ENCODE results near the gene ZNF423.

ZNF423 gene

GRCh38 chr16:49675413-49675812 is 180.5 kb downstream of the ZNF423 start:
- Histone ChIP-seq H3K36me3 (ENCODE audit: insufficient read depth, low read length) (no peaks in the 10 kb centered on the region), H3K9me2 (ENCODE audit: low read depth, low read length) (no peaks in the 10 kb centered on the region)
- TF ChIP-seq CTCF (IDR thresholded peaks at IDR 0.05; ENCODE audit: low read length) (no peak), EZH2 (IDR thresholded peaks at IDR 0.05; ENCODE audit: borderline replicate concordance, low read length) (no peak)

GRCh38 chr16:49674990-49675389 is 180.9 kb downstream of the ZNF423 start:
- H3F3A ChIP-seq (ENCODE audit: insufficient read depth, low read length), result no peaks in the 10 kb centered on the region
- H3K27ac ChIP-seq (ENCODE audit: low read depth, low read length, poor library complexity, severe bottlenecking), result no peak overlapping the region
- H3K9ac ChIP-seq (ENCODE audit: low read length), result no peak overlapping the region
- no peaks in the 10 kb centered on the region for H4K20me1 ChIP-seq (ENCODE audit: insufficient read depth, low read length)
- H3K79me2 ChIP-seq (ENCODE audit: insufficient read depth, low read length), result no peaks in the 10 kb centered on the region
- no peaks in the 10 kb centered on the region for H3K9me3 ChIP-seq (ENCODE audit: low read length)
- no peak overlapping the region for H2AFZ ChIP-seq (ENCODE audit: low read length)
- no peaks in the 10 kb centered on the region for H3K36me3 ChIP-seq (ENCODE audit: insufficient read depth, low read length)
- no peaks in the 10 kb centered on the region for H3K9me2 ChIP-seq (ENCODE audit: low read depth, low read length)
- H3K27me3 ChIP-seq (ENCODE audit: insufficient read depth, low read length), result no peaks in the 10 kb centered on the region
- H3K4me1 ChIP-seq (ENCODE audit: insufficient read depth, low read length, severe bottlenecking), result no peaks in the 10 kb centered on the region
- no peak overlapping the region for H3K4me3 ChIP-seq (ENCODE audit: low read depth, low read length, poor library complexity, severe bottlenecking)
- H3K4me2 ChIP-seq (ENCODE audit: low read length), result no peak overlapping the region
- TF ChIP-seq CTCF (IDR thresholded peaks at IDR 0.05; ENCODE audit: low read length) (no peak), EZH2 (IDR thresholded peaks at IDR 0.05; ENCODE audit: borderline replicate concordance, low read length) (no peak)

More at GRCh38 chr16:49675413-49675812, 180.5 kb downstream of the ZNF423 start:
- no peaks in the 10 kb centered on the region for H4K20me1 ChIP-seq (ENCODE audit: insufficient read depth, low read length)
- H3K4me1 ChIP-seq (ENCODE audit: insufficient read depth, low read length, severe bottlenecking), result no peaks in the 10 kb centered on the region
- H3K4me2 ChIP-seq (ENCODE audit: low read length), result no peak overlapping the region
- H3K9ac ChIP-seq (ENCODE audit: low read length), result no peak overlapping the region
- no peaks in the 10 kb centered on the region for H3K9me3 ChIP-seq (ENCODE audit: low read length)
- H2AFZ ChIP-seq (ENCODE audit: low read length), result no peak overlapping the region
- no peaks in the 10 kb centered on the region for H3F3A ChIP-seq (ENCODE audit: insufficient read depth, low read length)
- H3K4me3 ChIP-seq (ENCODE audit: low read depth, low read length, poor library complexity, severe bottlenecking), result no peak overlapping the region
- H3K27me3 ChIP-seq (ENCODE audit: insufficient read depth, low read length), result no peaks in the 10 kb centered on the region; the same call in 1 of the 2 replicates
- no peak overlapping the region for H3K27ac ChIP-seq (ENCODE audit: low read depth, low read length, poor library complexity, severe bottlenecking)
- H3K79me2 ChIP-seq (ENCODE audit: insufficient read depth, low read length), result no peaks in the 10 kb centered on the region

GRCh38 chr16:49674351-49674851 is 181.5 kb downstream of the ZNF423 start:
- Histone ChIP-seq H4K20me1 (ENCODE audit: insufficient read depth, low read length) (no peaks in the 10 kb centered on the region), H3K9me3 (ENCODE audit: low read length) (no peaks in the 10 kb centered on the region), H3K27ac (ENCODE audit: low read depth, low read length, poor library complexity, severe bottlenecking) (no peak overlapping the region), H3K27me3 (ENCODE audit: insufficient read depth, low read length) (no peaks in the 10 kb centered on the region), H3K9ac (ENCODE audit: low read length) (no peak overlapping the region), H3K4me3 (ENCODE audit: low read depth, low read length, poor library complexity, severe bottlenecking) (no peak overlapping the region), H2AFZ (ENCODE audit: low read length) (no peak overlapping the region), H3K4me2 (ENCODE audit: low read length) (no peak overlapping the region), H3K4me1 (ENCODE audit: insufficient read depth, low read length, severe bottlenecking) (no peaks in the 10 kb centered on the region), H3K36me3 (ENCODE audit: insufficient read depth, low read length) (no peaks in the 10 kb centered on the region), H3K9me2 (ENCODE audit: low read depth, low read length) (no peaks in the 10 kb centered on the region), H3K79me2 (ENCODE audit: insufficient read depth, low read length) (no peaks in the 10 kb centered on the region), H3F3A (ENCODE audit: insufficient read depth, low read length) (no peaks in the 10 kb centered on the region)
- TF ChIP-seq EZH2 (IDR thresholded peaks at IDR 0.05; ENCODE audit: borderline replicate concordance, low read length), result no peak
- TF ChIP-seq CTCF (IDR thresholded peaks at IDR 0.05; ENCODE audit: low read length), result no peak
